WTC11 (cell line): Measurements from ENCODE around the gene AGTR1. TPM values are rescaled to one million over a fixed set of nuclear protein-coding genes. Genes with fewer than 3 reads are reported as not detected.

Source experiments
- ATAC-seq: fragments of 200-7000 bp; cut with Tn5 transposase; 2 replicates; pipeline ENCODE4 v1.10.0; 2021; ENCODE audit warnings: mild to moderate bottlenecking, moderate library complexity
- CTCF ChIA-PET: fragments of 300-600 bp; sonication (Branson Sonifier 250); formaldehyde crosslinking; loops from one replicate; lab custom pipeline; 2021; ENCODE audit warnings: antibody characterized with exemption; lab: Charles Lee
- POLR2A ChIA-PET: fragments of 350-600 bp; sonication (Branson Sonifier 250); formaldehyde crosslinking; loops from one replicate; lab custom pipeline; 2021; ENCODE audit warnings: antibody characterized with exemption; lab: Charles Lee
- DNase-seq: peaks from one replicate; pipeline ENCODE4 v3.0.0; 2021; ENCODE audit warnings: low spot score
- H3K27ac Mint-ChIP-seq: 2 replicates; pipeline ENCODE4 v1.8.0; 2021; ENCODE audit warnings: mixed read lengths
- H3K27me3 Mint-ChIP-seq: 2 replicates; pipeline ENCODE4 v1.8.0; 2021; ENCODE audit warnings: low read depth, mild to moderate bottlenecking, moderate library complexity, mixed read lengths
- H3K36me3 Mint-ChIP-seq: 2 replicates; pipeline ENCODE4 v1.8.0; 2021; ENCODE audit warnings: mixed read lengths
- H3K4me1 Mint-ChIP-seq: 2 replicates; pipeline ENCODE4 v1.8.0; 2022; ENCODE audit warnings: mixed read lengths
- H3K4me3 Mint-ChIP-seq: 2 replicates; pipeline ENCODE4 v1.8.0; 2021; ENCODE audit warnings: mild to moderate bottlenecking, moderate library complexity, mixed read lengths
- H3K9me3 Mint-ChIP-seq: 2 replicates; pipeline ENCODE4 v1.8.0; 2021; ENCODE audit warnings: mixed read lengths
- ATF1 ChIP-seq: sonication (generic); formaldehyde crosslinking; IDR thresholded peaks from 2 replicates; pipeline ENCODE4 v1.8.1; 2023; ENCODE audit warnings: mild to moderate bottlenecking, moderate library complexity, missing genetic modification reagents
- ATF3 ChIP-seq: sonication (generic); formaldehyde crosslinking; conservative IDR thresholded peaks from 2 replicates; pipeline ENCODE4 v1.8.1; 2022; ENCODE audit warnings: mild to moderate bottlenecking, missing genetic modification reagents
- ATF6 ChIP-seq: sonication (generic); formaldehyde crosslinking; IDR thresholded peaks from 2 replicates; pipeline ENCODE4 v1.8.1; 2023; ENCODE audit warnings: mild to moderate bottlenecking, missing genetic modification reagents
- CDX4 ChIP-seq: fragments of 250-450 bp; sonication (Bioruptor Pico); IDR thresholded peaks from 2 replicates; pipeline ENCODE4 v1.9.0; 2021; ENCODE audit warnings: moderate library complexity, mild to moderate bottlenecking, inconsistent platforms, borderline replicate concordance
- CTCF ChIP-seq: fragments of 200-600 bp; IDR thresholded peaks from 2 replicates; pipeline ENCODE4 v1.8.0; 2022; ENCODE audit warnings: antibody characterized with exemption
- FOXP1 ChIP-seq: sonication (generic); formaldehyde crosslinking; IDR thresholded peaks from 2 replicates; pipeline ENCODE4 v1.8.0; 2022; ENCODE audit warnings: missing genetic modification reagents, mild to moderate bottlenecking, moderate library complexity, borderline replicate concordance
- MLX ChIP-seq: sonication (generic); formaldehyde crosslinking; IDR thresholded peaks from 2 replicates; pipeline ENCODE4 v1.8.1; 2023; ENCODE audit warnings: mild to moderate bottlenecking, missing genetic modification reagents, moderate library complexity
- NFE2L1 ChIP-seq: sonication (generic); formaldehyde crosslinking; IDR thresholded peaks from 2 replicates; pipeline ENCODE4 v1.8.1; 2023; ENCODE audit warnings: missing genetic modification reagents
- TEAD4 ChIP-seq: sonication (generic); formaldehyde crosslinking; IDR thresholded peaks from 2 replicates; pipeline ENCODE4 v1.8.0; 2022; ENCODE audit warnings: mild to moderate bottlenecking, missing genetic modification reagents
- ZMAT4 ChIP-seq: fragments of 250-450 bp; sonication (Bioruptor Pico); IDR thresholded peaks from 2 replicates; pipeline ENCODE4 v1.9.0; 2021; ENCODE audit warnings: mild to moderate bottlenecking
- ZNF219 ChIP-seq: sonication (generic); formaldehyde crosslinking; IDR thresholded peaks from 2 replicates; pipeline ENCODE4 v1.8.0; 2023; ENCODE audit warnings: missing genetic modification reagents, mild to moderate bottlenecking, borderline replicate concordance
- total RNA-seq: library from RNA; stranded (reverse); gene quantifications from 3 replicates; pipeline ENCODE4 v1.2.3, GENCODE V29; 2021
- TF ChIP-seq, protein P1 (sequence below): sonication (generic); formaldehyde crosslinking; IDR thresholded peaks from 2 replicates; pipeline ENCODE4 v1.8.1; 2023; ENCODE audit warnings: mild to moderate bottlenecking, missing genetic modification reagents
- TF ChIP-seq, protein P2 (sequence below): fragments of 250-450 bp; sonication (Bioruptor Pico); IDR thresholded peaks from 2 replicates; pipeline ENCODE4 v1.8.0; 2021; ENCODE audit warnings: mild to moderate bottlenecking

AGTR1 gene
- total RNA-seq, 1 experiment from 2014 or later: 0.13 TPM

- no peak for TF ChIP-seq ATF6
Observed at GRCh38 chr3:148720873-148721272, 23.2 kb downstream of the AGTR1 start (continued).

GRCh38 chr3:148723631-148724030, 25.9 kb downstream of the AGTR1 start:
- ATAC-seq (no peak), DNase-seq (no peak)
- Mint-ChIP-seq H3K27ac (no peak overlapping the region), H3K27me3 (no peaks in the 10 kb centered on the region), H3K36me3 (no peaks in the 10 kb centered on the region), H3K4me3 (no peak overlapping the region), H3K4me1 (peaks cover 14% of the 10 kb centered on the region), H3K9me3 (no peaks in the 10 kb centered on the region)
- POLR2A ChIA-PET: no interaction called here
- CTCF ChIA-PET: no interaction called here
- TF ChIP-seq CDX4 (CRISPR knock-in tag) (no peak), ATF1 (CRISPR knock-in tag) (no peak), FOXP1 (no peak), MLX (CRISPR knock-in tag) (no peak), ZMAT4 (no peak), NFE2L1 (CRISPR knock-in tag) (no peak), ZNF219 (no peak)

GRCh38 chr3:148727231-148727630, 29.5 kb downstream of the AGTR1 start:
- no peak overlapping the region for H3K27ac Mint-ChIP-seq
- H3K27me3 Mint-ChIP-seq: no peaks in the 10 kb centered on the region
- peaks cover 4% of the 10 kb centered on the region; the same call in 1 of the 2 replicates for H3K4me1 Mint-ChIP-seq
- no peaks in the 10 kb centered on the region for H3K36me3 Mint-ChIP-seq
- ATAC-seq: peak; percentile 98
- H3K9me3 Mint-ChIP-seq: no peaks in the 10 kb centered on the region
- peak; percentile 56 for DNase-seq
- TF ChIP-seq CTCF (peak; percentile 43; the same call in 1 of the 2 replicates), TEAD4 (CRISPR knock-in tag) (no peak)
- H3K4me3 Mint-ChIP-seq: no peak overlapping the region
- ChIA-PET CTCF (interaction anchor here (0.8 to 2.8 kb wide), 12 partner anchors 9 to 346 kb away, joined by 3 to 23 read pairs (median 4); no protein-coding TSS in a partner anchor), POLR2A (no interaction called here)

DNA sequence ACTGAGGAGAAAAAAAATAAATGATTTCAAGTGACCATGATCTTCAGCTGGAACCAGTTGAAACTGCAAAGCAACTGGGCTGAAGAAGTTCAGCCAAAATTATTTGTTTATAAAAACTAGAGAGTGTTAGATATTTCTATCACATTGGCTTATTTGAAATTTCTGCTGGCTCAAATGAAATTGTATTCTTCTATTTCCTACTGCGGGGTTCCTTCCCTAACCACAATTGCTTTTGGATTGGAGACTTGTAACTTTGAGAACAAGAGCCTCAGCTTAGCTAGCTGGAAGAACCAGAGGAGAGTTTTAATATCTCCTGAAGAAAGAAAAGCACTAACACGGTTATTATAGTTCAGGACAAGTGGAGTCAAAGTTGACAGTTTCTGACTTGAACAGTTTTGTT, 31.1 kb downstream of the AGTR1 start:
- Mint-ChIP-seq H3K27ac (no peak overlapping the region), H3K9me3 (no peaks in the 10 kb centered on the region), H3K4me1 (peaks cover 4% of the 10 kb centered on the region; the same call in 1 of the 2 replicates), H3K36me3 (no peaks in the 10 kb centered on the region)
- POLR2A ChIA-PET: no interaction called here
- no peak for DNase-seq
- no peak for TF ChIP-seq ATF3
- TF ChIP-seq, protein P1, sequence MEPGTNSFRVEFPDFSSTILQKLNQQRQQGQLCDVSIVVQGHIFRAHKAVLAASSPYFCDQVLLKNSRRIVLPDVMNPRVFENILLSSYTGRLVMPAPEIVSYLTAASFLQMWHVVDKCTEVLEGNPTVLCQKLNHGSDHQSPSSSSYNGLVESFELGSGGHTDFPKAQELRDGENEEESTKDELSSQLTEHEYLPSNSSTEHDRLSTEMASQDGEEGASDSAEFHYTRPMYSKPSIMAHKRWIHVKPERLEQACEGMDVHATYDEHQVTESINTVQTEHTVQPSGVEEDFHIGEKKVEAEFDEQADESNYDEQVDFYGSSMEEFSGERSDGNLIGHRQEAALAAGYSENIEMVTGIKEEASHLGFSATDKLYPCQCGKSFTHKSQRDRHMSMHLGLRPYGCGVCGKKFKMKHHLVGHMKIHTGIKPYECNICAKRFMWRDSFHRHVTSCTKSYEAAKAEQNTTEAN: no peak
- TF ChIP-seq, protein P2, sequence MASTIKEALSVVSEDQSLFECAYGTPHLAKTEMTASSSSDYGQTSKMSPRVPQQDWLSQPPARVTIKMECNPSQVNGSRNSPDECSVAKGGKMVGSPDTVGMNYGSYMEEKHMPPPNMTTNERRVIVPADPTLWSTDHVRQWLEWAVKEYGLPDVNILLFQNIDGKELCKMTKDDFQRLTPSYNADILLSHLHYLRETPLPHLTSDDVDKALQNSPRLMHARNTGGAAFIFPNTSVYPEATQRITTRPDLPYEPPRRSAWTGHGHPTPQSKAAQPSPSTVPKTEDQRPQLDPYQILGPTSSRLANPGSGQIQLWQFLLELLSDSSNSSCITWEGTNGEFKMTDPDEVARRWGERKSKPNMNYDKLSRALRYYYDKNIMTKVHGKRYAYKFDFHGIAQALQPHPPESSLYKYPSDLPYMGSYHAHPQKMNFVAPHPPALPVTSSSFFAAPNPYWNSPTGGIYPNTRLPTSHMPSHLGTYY (CRISPR knock-in tag): no peak
- TF ChIP-seq, all 79 proteins: peak for 0
- CTCF ChIA-PET: no interaction called here
- no peak for ATAC-seq
- H3K4me3 Mint-ChIP-seq: no peak overlapping the region
- no peaks in the 10 kb centered on the region for H3K27me3 Mint-ChIP-seq
